NCI-H1436 treated with DMSO at 0.1 percent for 48 hours (cell line): ENCODE data around the gene KDM4F.

Experiments used
- DNase-seq: peaks from one replicate; lab custom pipeline; 2025; lab: John Stamatoyannopoulos, UW

The KDM4F gene

DNA sequence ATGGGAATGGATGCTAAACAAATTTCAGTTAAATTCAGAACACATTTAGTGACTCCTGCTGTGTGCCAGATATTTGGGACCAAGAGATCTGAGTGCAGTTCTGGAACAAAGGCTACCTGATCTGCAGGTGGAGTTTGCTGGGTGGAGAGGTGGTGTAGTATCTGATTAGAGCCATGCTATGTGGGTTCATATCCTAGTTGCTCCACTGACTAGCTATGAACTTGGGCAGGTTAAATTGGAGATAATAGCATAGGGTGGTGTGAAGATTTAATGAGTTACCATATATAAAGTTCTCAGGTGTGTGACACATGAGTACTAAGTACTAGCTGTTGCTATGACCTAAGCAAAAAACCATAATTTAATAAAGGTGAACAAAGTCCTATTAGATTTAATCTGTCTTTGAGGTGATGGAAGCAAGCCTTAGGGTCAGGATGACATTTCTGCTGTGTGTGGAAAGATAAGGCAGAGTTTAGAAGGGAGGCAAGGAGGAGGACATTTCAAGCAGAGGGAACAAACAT, 42.5 kb downstream of the KDM4F start:
- no peak for DNase-seq

GRCh38 chr11:95092549-95093324, 43.5 kb downstream of the KDM4F start:
- DNase-seq: no peak

DNA sequence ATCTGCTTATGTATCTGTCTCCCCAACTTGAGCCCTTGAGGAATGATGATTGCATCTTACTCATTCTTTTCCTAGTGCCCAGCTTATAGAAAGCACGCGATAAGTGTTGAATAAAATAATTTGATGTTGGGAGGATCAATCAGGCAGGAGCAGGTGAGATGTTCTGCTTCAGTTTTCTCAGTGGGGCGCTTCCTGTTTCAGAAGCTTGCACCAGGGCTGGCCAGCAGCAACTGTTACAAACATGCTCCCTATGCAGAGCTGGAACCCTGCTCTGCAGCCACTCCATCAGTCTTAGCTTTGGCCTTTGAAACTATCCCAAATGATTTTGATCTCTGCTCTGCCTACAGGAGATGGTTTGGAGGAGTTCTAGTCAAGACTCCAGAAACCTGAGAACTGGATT, 44.3 kb downstream of the KDM4F start:
- no peak for DNase-seq

GRCh38 chr11:95095858-95096587, 46.8 kb downstream of the KDM4F start:
- no peak for DNase-seq

- no peak for DNase-seq
Measured at GRCh38 chr11:95097209-95097608, 48.0 kb downstream of the KDM4F start.

DNA sequence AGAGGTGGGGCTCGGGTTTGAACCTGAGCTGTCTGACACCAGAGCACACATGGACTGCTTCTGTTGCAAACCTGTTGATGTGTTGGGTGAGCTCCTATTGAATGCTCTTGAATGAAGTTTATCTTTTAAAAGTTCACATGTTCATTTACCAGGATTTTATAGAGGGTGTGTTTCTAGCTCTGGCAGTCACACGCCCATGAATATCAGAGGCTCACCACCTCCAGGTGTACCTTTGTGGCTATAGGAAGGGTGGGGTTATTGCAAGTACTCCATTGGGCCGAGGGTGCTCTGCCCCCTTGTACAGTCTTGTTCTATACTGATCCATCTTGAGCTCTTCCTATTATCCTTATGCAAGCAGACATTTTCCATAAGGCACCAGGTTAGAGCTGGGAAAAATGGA, 49.6 kb downstream of the KDM4F start:
- no peak for DNase-seq

DNA sequence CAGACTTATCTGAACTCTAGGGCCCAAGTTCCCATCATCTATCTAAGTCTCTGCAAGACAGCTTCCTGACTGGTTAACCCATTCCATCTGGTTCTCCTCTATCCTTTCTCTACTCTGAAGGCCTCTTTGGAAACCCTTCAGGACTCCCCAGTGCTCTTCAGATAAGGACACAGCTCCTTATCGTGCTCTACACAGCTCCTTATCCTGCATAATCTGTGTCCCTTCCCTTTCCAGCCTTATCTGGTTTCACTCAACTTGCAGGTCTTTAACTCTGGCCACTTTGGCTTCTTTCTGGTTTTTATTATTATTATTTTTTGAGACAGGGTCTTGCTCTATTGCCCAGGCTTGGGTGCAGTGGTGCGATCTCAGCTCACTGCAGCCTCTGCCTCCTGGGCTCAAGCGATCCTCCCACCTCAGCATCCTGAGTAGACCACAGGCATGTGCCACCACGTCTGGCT, 51.0 kb downstream of the KDM4F start:
- no peak for DNase-seq
